ENCODE results near the gene DYNLT5. TPM values are rescaled to one million over a fixed set of nuclear protein-coding genes. Genes with fewer than 3 reads are reported as not detected.
"Not testable (repeated sequence)": the region's sequence is repeated elsewhere in the genome, so short reads cannot be mapped to it uniquely, and the experiment has no call there.

The DYNLT5 gene
- total RNA-seq, 1 donor from 2014 or later, result 0.98 TPM

- H3K36me3 ChIP-seq, result no peaks in the 10 kb centered on the region
- H3K27ac ChIP-seq, result no peak overlapping the region
- no peak for DNase-seq (ENCODE audit: extremely low spot score in 2 of 2)
- TF ChIP-seq POLR2A (IDR thresholded peaks at IDR 0.05) (no peak), POLR2AphosphoS5 (IDR thresholded peaks at IDR 0.05; ENCODE audit: insufficient read depth in 1 of 2, low read depth in 1 of 2) (no peak), CTCF (IDR thresholded peaks at IDR 0.05) (no peak)
- H3K4me3 ChIP-seq, result no peak overlapping the region
- intact Hi-C loops (cut with DNase I), result loop anchor here (10.0 kb wide), 1 partner anchor 469 kb away; no protein-coding TSS in a partner anchor
- no peaks in the 10 kb centered on the region for H3K4me1 ChIP-seq
- no peaks in the 10 kb centered on the region for H3K9me3 ChIP-seq
- no peaks in the 10 kb centered on the region for H3K27me3 ChIP-seq
Observed at GRCh38 chr1:66723985-66724384, 28.3 kb upstream of the DYNLT5 start.

- Histone ChIP-seq H3K36me3 (no peaks in the 10 kb centered on the region), H3K4me1 (no peaks in the 10 kb centered on the region), H3K27me3 (no peaks in the 10 kb centered on the region), H3K27ac (no peak overlapping the region), H3K4me3 (no peak overlapping the region), H3K9me3 (no peaks in the 10 kb centered on the region)
- TF ChIP-seq POLR2A (IDR thresholded peaks at IDR 0.05) (no peak), CTCF (IDR thresholded peaks at IDR 0.05) (peak; percentile 74 to 85 (median 83)), POLR2AphosphoS5 (IDR thresholded peaks at IDR 0.05; ENCODE audit: insufficient read depth in 1 of 2, low read depth in 1 of 2) (no peak)
- intact Hi-C loops (cut with DNase I), result loop anchor here (10.0 kb wide), 1 partner anchor 471 kb away; no protein-coding TSS in a partner anchor
- DNase-seq (ENCODE audit: extremely low spot score in 2 of 2), result no peak
Observed at GRCh38 chr1:66725885-66726665, 26.2 kb upstream of the DYNLT5 start.

GRCh38 chr1:66728021-66728420 lies 24.2 kb upstream of the DYNLT5 start:
- Histone ChIP-seq H3K27me3 (no peaks in the 10 kb centered on the region), H3K4me1 (no peaks in the 10 kb centered on the region), H3K9me3 (no peaks in the 10 kb centered on the region), H3K36me3 (no peaks in the 10 kb centered on the region), H3K4me3 (no peak overlapping the region), H3K27ac (no peak overlapping the region)
- intact Hi-C loops (cut with DNase I), result loop anchor here (10.0 kb wide), 1 partner anchor 473 kb away; no protein-coding TSS in a partner anchor
- DNase-seq (ENCODE audit: extremely low spot score in 2 of 2), result no peak
- no peak for TF ChIP-seq POLR2A (IDR thresholded peaks at IDR 0.05)
- TF ChIP-seq POLR2AphosphoS5 (IDR thresholded peaks at IDR 0.05; ENCODE audit: insufficient read depth in 1 of 2, low read depth in 1 of 2), result no peak
- TF ChIP-seq CTCF (IDR thresholded peaks at IDR 0.05), result no peak

GRCh38 chr1:66728716-66729115 lies 23.5 kb upstream of the DYNLT5 start:
- H3K27ac ChIP-seq; DNase-seq (ENCODE audit: extremely low spot score in 2 of 2); H3K27me3 ChIP-seq; H3K9me3 ChIP-seq; H3K4me3 ChIP-seq; H3K36me3 ChIP-seq; H3K4me1 ChIP-seq: not testable (repeated sequence)
- intact Hi-C loops (cut with DNase I), result loop anchor here (10.0 kb wide), 1 partner anchor 474 kb away; no protein-coding TSS in a partner anchor

- Histone ChIP-seq H3K27me3 (no peaks in the 10 kb centered on the region), H3K4me1 (no peaks in the 10 kb centered on the region), H3K36me3 (no peaks in the 10 kb centered on the region), H3K9me3 (no peaks in the 10 kb centered on the region), H3K4me3 (no peak overlapping the region), H3K27ac (no peak overlapping the region)
- intact Hi-C loops (cut with DNase I), result loop anchor here (10.0 kb wide), 1 partner anchor 474 kb away; no protein-coding TSS in a partner anchor
- TF ChIP-seq POLR2A (IDR thresholded peaks at IDR 0.05), result no peak
- TF ChIP-seq POLR2AphosphoS5 (IDR thresholded peaks at IDR 0.05; ENCODE audit: insufficient read depth in 1 of 2, low read depth in 1 of 2), result no peak
- TF ChIP-seq CTCF (IDR thresholded peaks at IDR 0.05), result no peak
- DNase-seq (ENCODE audit: extremely low spot score in 2 of 2), result no peak
Observed at GRCh38 chr1:66729119-66729518, 23.1 kb upstream of the DYNLT5 start.

Measured in vagina (tissue), 2 donors.